Epithelial cell of esophagus (primary cell): Measurements from ENCODE around the gene LYPLA2.

ENCODE experiments used
- DNase-seq: peaks from one replicate; pipeline ENCODE4 v3.0.0; 2010; ENCODE audit warnings: low read depth
- H3K4me3 ChIP-seq: 2 replicates; pipeline ENCODE4 v1.5.1; 2011; ENCODE audit warnings: mild to moderate bottlenecking, low read length, control low read depth
- CTCF ChIP-seq: IDR thresholded peaks from 2 replicates; pipeline ENCODE4 v1.5.1; 2011; ENCODE audit warnings: low read depth, mild to moderate bottlenecking, low read length, control low read depth, inconsistent platforms; ENCODE audit not compliant: insufficient read depth; ENCODE audit errors: missing control alignments

Gene LYPLA2

DNA sequence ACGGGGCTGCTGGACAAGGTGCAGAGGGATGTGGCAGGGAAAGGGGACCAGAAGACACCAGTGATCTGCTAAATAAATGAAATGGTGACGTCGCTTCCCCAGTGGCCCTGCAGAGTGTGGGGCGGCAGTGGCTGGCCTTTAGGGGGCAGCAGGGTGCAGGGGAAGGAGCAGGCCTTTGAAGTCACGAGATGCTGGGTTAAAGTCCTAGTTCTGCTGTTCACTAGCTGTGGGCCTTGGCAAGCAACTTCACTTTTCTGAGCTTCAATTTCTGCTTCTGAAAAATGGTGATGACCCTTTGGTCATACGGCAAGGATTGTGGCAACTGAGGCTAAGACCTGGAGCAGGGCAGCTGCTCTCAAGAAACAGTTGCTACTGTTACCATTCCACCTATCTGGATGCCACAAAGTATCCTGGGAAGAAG is 18.8 kb downstream of the LYPLA2 start:
- TF ChIP-seq CTCF, result peak; percentile 84
- DNase-seq, result peak; percentile 75
- no peak overlapping the region for H3K4me3 ChIP-seq

DNA sequence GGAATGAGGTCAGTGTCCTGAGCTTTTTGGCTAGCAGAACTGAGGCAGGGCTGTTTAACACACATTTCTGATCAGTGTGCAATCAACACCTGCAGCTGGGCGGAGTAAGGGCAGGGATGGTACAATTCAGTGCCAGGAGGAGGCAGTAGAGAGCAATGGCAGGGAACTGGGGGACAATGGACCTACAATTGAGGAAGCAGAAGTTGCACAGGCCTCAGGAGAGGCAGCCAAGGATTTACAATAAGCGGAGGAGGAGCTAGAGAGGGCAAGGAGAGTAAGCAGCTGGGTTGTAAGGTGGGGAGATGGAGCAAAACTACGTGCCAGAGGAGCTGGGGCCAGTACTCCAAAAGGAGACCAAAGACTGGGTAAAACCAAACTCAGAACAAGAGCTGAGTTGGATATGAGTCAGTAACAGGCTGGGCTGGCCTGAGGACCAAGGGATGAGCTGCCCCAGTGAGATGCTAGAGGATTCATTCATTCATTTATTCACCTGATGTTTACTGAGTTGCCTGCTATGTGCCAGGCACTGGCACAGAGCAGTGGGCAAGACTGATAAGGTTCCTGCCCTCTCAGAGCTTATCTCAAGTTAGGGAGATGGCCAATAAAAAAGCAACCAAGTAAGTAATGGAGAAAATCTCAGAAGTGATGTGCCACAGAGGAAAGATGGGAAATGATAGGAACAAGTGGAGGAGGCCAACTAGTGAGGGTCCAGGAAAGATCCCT is 20.0 kb downstream of the LYPLA2 start:
- TF ChIP-seq CTCF, result peak; percentile 77
- no peak overlapping the region for H3K4me3 ChIP-seq
- DNase-seq, result peak; percentile 61

GRCh38 chr1:23814016-23814415 is 23.1 kb downstream of the LYPLA2 start:
- no peak for TF ChIP-seq CTCF
- DNase-seq, result no peak

GRCh38 chr1:23816361-23816760 is 25.4 kb downstream of the LYPLA2 start:
- TF ChIP-seq CTCF, result no peak
- no peak overlapping the region for H3K4me3 ChIP-seq
- DNase-seq, result no peak

More at GRCh38 chr1:23814016-23814415, 23.1 kb downstream of the LYPLA2 start:
- H3K4me3 ChIP-seq, result no peak overlapping the region

DNA sequence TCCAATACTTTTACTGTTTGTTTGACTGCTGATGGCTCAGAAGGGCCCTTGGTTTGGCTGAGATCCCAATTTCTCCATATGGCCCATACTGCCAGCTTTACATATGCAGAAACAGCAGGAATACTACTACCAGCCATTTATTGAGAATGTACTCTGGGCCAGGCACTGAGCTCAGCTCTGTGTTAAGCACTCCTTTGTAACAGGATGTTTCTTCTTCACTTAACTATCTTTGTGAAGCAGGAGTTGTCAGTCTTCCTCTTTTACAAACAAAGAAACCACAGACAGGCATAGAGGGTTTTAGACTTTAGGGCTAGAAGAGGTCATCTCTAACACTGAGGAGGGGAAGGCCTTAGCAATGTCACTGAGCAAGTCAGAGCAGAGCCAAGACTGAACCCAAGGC is 26.0 kb downstream of the LYPLA2 start:
- no peak for TF ChIP-seq CTCF
- DNase-seq, result no peak
- H3K4me3 ChIP-seq, result no peak overlapping the region

DNA sequence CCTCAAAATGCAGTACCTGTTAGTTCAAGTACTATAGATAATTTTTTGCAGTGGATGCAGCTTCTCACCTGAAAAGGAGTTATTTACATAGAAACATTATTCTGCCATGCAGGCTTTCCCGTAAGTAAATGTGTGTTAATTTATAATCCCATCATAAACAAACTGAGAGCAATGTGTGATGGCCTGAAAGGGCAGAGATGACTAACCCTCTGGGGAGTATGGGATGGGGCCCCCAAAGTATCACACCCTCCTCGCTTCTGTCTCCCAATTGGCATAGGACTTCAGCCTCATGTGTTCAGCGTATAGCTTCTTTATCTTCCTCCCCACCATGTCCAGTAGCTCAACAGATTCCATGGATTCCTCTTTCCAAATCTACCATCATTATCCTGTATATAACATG is 26.7 kb downstream of the LYPLA2 start:
- TF ChIP-seq CTCF, result no peak
- DNase-seq, result no peak
- H3K4me3 ChIP-seq, result no peak overlapping the region

DNA sequence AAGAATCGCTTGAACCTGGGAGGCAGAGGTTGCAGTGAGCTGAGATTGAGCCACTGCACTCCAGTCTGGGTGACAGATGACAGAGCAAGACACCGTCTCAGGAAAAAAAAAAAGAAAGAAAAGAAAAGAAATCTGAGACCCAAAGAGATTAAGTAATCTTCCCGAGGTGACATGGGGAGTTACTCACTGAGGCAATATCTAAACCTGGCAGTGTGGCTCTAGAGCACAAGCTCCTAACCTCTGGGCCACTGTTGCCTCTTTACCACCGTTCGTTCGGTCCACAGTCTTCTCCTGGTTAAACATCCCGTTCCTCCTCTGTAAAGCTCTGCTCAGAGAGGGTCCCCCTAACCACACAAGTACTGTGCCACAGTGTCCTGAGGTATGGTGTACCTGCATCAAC is 32.8 kb downstream of the LYPLA2 start:
- TF ChIP-seq CTCF, result no peak
- no peak overlapping the region for H3K4me3 ChIP-seq
- no peak for DNase-seq
